ENCODE results near the gene GPANK1.

GPANK1 gene

DNA sequence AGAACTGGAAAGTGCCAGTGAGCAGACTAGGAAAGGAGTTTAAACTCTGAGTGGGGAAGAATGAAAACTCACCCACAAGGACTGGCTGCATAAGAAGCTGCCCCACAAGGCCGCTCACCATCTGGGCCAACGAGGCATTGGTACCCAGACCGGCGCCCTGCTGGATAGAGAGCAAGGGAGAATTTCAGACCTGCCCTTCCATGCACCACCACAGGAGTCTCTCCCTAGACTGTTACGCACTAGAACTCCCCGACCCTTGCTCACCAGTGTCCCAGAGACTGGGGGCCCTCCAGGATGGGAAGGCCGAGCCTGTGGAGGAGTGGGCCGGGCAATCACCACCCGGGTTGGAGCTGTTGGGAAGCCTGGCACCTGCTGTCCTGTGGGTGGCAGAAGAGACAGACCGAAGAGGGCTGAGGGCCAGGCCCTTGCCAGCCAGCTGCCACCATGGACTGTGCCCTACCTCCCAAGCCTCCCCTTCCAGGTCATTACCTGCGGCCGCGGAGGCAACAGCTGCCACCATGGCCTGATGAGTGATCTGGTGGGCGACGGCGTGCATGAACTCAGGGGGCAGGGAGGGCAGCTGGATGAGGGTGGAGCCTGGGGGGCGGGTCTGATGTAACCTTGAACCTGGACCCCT is 20.9 kb downstream of the GPANK1 start:
- DNase-seq (ENCODE audit: low read depth in 1 of 2, low spot score in 1 of 2) = no peak
- H3K27me3 ChIP-seq (ENCODE audit: insufficient read depth, poor library complexity, severe bottlenecking) = no peaks in the 10 kb centered on the region
- no peak for TF ChIP-seq GABPA (IDR thresholded peaks at IDR 0.05; ENCODE audit: low read depth)
- TF ChIP-seq POLR2AphosphoS5 (IDR thresholded peaks at IDR 0.05; ENCODE audit: low read depth) = no peak
- TF ChIP-seq, protein P1, sequence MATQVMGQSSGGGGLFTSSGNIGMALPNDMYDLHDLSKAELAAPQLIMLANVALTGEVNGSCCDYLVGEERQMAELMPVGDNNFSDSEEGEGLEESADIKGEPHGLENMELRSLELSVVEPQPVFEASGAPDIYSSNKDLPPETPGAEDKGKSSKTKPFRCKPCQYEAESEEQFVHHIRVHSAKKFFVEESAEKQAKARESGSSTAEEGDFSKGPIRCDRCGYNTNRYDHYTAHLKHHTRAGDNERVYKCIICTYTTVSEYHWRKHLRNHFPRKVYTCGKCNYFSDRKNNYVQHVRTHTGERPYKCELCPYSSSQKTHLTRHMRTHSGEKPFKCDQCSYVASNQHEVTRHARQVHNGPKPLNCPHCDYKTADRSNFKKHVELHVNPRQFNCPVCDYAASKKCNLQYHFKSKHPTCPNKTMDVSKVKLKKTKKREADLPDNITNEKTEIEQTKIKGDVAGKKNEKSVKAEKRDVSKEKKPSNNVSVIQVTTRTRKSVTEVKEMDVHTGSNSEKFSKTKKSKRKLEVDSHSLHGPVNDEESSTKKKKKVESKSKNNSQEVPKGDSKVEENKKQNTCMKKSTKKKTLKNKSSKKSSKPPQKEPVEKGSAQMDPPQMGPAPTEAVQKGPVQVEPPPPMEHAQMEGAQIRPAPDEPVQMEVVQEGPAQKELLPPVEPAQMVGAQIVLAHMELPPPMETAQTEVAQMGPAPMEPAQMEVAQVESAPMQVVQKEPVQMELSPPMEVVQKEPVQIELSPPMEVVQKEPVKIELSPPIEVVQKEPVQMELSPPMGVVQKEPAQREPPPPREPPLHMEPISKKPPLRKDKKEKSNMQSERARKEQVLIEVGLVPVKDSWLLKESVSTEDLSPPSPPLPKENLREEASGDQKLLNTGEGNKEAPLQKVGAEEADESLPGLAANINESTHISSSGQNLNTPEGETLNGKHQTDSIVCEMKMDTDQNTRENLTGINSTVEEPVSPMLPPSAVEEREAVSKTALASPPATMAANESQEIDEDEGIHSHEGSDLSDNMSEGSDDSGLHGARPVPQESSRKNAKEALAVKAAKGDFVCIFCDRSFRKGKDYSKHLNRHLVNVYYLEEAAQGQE (IDR thresholded peaks at IDR 0.05; ENCODE audit: insufficient replicate concordance, low read depth) = no peak
- TF ChIP-seq SPI1 (IDR thresholded peaks at IDR 0.05; ENCODE audit: borderline replicate concordance, low read depth) = no peak
- H3K4me3 ChIP-seq (replicated peaks; ENCODE audit: insufficient read depth, low read length) = no peak overlapping the region
- H3K27ac ChIP-seq (replicated peaks) = no peak overlapping the region

DNA sequence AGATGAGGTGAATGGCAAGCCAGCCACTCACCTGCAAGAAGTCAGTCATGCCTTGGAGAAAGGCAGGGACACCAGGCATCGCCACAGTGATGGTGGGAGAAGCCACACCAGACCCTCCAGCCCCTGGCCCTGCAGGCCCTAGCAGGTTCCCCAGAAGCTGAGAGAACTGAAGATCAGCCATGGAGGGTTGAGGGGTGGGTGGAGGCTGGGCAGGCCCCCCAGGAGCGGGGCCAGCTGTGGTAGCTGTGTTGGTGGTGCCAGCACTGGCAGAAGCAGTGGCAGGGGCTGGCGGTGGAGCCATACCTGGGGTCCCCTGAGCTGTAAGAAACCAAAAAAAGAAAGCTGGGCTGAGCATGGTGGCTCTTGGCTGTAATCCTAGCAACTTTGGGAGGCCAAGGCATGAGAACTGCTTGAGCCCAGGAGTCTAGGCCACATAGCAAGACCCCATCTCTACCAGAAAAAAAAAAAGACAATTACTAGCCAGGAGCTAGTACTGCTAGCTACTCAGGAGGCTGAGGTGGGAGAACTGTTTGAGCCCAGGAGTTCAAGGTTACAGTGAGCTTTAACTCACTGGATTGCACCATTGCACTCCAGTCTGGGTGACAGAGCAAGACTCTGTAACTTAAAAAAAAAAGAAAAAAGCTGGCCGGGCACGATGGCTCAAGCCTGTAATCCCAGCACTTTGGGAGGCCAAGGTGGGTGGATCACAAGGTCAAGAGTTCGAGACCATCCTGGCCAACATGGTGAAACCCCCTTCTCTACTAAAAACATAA is 21.8 kb downstream of the GPANK1 start:
- Histone ChIP-seq H3K27ac (replicated peaks) (no peak overlapping the region), H3K4me3 (replicated peaks; ENCODE audit: insufficient read depth, low read length) (no peak overlapping the region)
- TF ChIP-seq, protein P1 (IDR thresholded peaks at IDR 0.05; ENCODE audit: insufficient replicate concordance, low read depth) = no peak
- no peak for TF ChIP-seq SPI1 (IDR thresholded peaks at IDR 0.05; ENCODE audit: borderline replicate concordance, low read depth)
- TF ChIP-seq POLR2AphosphoS5 (IDR thresholded peaks at IDR 0.05; ENCODE audit: low read depth) = no peak
- TF ChIP-seq CTCF (IDR thresholded peaks at IDR 0.05; ENCODE audit: insufficient read depth, low read length) = no peak
- no peak for TF ChIP-seq GABPA (IDR thresholded peaks at IDR 0.05; ENCODE audit: low read depth)

GRCh38 chr6:31641370-31641769 is 23.4 kb downstream of the GPANK1 start:
- Histone ChIP-seq H3K27me3 (ENCODE audit: insufficient read depth, poor library complexity, severe bottlenecking) (no peaks in the 10 kb centered on the region), H3K27ac (replicated peaks) (no peak overlapping the region), H3K4me3 (replicated peaks; ENCODE audit: insufficient read depth, low read length) (no peak overlapping the region)
- TF ChIP-seq CTCF (IDR thresholded peaks at IDR 0.05; ENCODE audit: insufficient read depth, low read length) (no peak), SPI1 (IDR thresholded peaks at IDR 0.05; ENCODE audit: borderline replicate concordance, low read depth) (no peak), GABPA (IDR thresholded peaks at IDR 0.05; ENCODE audit: low read depth) (no peak), POLR2AphosphoS5 (IDR thresholded peaks at IDR 0.05; ENCODE audit: low read depth) (no peak)
- TF ChIP-seq, protein P1 (IDR thresholded peaks at IDR 0.05; ENCODE audit: insufficient replicate concordance, low read depth) = no peak
- no peak for DNase-seq (ENCODE audit: low read depth in 1 of 2, low spot score in 1 of 2)

More for the DNA sequence above, 21.8 kb downstream of the GPANK1 start:
- no peaks in the 10 kb centered on the region for H3K27me3 ChIP-seq (ENCODE audit: insufficient read depth, poor library complexity, severe bottlenecking)
- DNase-seq (ENCODE audit: low read depth in 1 of 2, low spot score in 1 of 2) = no peak

All from HL-60 (cell line).